DMS 273 (cell line): Measurements from ENCODE around the gene CNOT1.
A peak's percentile ranks its signal among the peaks of the same experiment; 100 is the strongest.
"Not testable (repeated sequence)": the region's sequence is repeated elsewhere in the genome, so short reads cannot be mapped to it uniquely, and the experiment has no call there.

Source experiments
- DNase-seq: peaks from one replicate; lab custom pipeline; 2025; ENCODE audit not compliant: unreplicated experiment; lab: John Stamatoyannopoulos, UW

CNOT1 gene

DNA sequence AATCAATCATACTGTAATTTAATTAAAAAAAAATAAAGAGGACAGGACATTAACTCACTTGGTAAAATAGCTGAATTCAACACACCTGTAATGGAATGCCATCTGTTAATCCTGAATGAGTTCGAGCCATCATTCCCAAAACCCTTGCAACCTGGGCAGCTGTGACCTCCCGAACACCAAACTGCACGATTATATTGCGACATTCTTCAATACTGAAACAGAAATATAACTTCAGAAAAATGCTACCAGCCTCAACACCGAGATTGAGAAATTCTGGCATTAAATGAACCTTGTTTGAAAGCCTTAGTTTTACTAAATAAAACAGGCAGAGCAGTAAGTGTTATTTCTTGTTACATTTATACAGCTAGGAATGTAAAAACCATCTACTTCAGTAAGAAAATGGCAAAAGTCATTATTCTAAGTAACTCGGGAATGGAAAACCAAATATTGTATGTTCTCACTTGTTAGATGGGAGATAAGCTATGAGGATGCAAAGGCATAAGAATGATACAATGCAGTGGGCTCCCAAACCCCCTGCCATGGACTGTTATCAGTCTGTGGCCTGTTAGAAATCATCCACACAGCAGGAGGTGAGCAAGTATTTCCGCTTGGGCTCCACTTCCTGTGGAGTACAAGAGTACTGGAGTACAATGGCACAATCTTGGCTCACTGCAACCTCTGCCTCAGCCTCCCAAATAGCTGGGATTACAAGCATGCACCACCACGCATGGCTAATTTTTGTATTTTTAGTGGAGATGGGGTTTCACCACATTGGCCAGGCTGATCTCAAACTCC lies 46.5 kb downstream of the CNOT1 start:
- no peak for DNase-seq

GRCh38 chr16:58582133-58582532 lies 47.5 kb downstream of the CNOT1 start:
- DNase-seq = no peak

- no peak for DNase-seq
Observed at GRCh38 chr16:58579587-58579986, 50.0 kb downstream of the CNOT1 start.

DNA sequence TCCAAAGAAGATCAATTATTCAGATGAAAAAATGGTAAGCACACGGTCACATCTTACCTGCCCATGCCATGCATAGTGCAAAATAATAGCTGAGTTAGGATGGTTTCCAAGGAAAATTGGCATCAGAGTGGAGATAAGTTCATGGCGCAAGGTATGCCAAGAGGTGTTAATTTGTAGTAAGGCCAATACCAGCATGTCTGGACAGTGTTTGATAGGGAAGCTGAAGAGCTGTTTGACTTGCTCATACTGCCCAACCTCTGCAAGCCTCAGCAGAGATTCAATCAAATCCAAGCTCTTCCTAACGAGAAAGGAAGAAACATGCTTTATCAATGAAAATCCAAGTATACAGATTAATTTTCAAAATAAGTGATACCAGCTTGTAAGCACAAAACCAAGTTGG lies 51.0 kb downstream of the CNOT1 start:
- DNase-seq = no peak

DNA sequence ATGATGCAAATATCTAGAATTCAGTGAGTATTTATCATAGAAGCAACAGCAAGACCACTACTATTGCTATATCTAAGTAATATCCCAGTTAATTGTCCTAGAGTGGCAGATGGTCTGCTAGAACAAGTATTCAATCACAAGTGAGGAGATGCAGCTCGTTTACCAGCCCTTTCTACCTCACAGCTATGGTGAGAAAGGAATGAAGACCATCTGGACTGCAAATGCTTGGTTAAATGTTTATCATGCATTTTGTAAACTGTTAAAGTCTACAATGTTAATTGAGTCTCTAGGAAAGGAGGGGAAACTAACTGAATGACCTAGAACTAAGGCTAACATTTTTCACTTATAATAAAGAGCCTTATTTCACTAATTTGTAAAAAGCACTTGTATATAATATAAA lies 52.5 kb downstream of the CNOT1 start:
- peak; percentile 87 for DNase-seq

- no peak for DNase-seq
Observed at GRCh38 chr16:58574895-58575294, 54.7 kb downstream of the CNOT1 start.

- not testable (repeated sequence) for DNase-seq
Observed at GRCh38 chr16:58565697-58566096, 63.9 kb downstream of the CNOT1 start.

GRCh38 chr16:58563775-58564174 lies 65.9 kb downstream of the CNOT1 start:
- DNase-seq = peak; percentile 15

- DNase-seq = no peak
Observed at GRCh38 chr16:58563235-58563634, 66.4 kb downstream of the CNOT1 start.

DNA sequence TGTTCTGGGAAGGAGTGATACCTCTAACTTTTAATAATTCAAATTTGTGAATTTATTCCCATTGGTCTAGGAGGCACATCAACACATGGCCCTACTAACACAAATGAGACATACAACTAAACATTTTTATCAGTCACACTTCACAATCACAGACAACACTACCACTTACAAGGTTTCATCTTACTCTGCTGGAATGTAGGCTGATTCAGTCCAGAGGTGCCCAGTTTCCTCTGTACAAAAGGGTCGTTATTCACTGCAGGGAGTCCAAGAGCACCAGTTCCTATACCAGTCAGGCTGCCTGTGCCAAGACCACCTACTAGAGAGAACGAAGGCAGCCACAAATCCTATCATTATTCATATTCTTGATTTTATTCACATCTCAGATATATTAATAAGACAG lies 72.9 kb downstream of the CNOT1 start:
- no peak for DNase-seq

- DNase-seq = no peak
Observed at GRCh38 chr16:58551496-58551895, 78.1 kb downstream of the CNOT1 start.

DNA sequence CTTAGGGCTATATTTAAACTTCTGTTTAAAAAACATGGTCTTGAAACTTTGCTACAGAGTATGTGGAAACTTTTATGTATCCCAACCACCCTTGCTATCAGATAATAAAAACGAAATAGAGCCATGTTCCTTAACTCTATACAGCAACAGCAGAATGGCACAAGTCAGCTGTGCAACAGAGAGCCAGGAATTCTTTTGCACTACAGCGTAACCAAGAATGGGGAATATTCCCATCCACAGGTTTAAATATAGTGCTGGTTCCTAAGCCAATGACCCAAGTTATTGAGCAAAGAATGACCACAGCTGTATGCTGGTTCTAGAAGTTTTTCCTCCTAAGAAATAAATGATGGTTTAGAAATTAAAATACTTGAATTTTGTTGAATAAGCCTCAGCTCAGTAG lies 81.2 kb downstream of the CNOT1 start:
- DNase-seq = no peak

DNA sequence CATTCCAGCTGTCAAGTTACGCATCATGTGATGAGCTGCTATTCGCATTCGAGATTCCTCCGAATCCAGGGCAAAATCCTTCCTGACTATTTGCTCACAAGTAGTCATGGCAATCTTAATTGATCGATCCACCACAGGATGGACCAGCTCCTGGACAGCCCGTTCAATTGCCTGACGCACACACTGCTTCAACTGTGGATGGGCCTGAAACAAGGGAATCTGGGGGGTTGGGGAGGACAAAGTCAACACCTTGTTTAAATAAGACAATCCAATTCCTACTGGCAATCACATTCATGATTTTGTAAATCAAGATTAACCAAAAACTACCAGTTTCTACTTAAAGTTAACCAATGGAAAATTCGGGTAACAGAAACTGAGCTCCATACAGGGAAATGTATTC lies 85.9 kb downstream of the CNOT1 start:
- DNase-seq = no peak

DNA sequence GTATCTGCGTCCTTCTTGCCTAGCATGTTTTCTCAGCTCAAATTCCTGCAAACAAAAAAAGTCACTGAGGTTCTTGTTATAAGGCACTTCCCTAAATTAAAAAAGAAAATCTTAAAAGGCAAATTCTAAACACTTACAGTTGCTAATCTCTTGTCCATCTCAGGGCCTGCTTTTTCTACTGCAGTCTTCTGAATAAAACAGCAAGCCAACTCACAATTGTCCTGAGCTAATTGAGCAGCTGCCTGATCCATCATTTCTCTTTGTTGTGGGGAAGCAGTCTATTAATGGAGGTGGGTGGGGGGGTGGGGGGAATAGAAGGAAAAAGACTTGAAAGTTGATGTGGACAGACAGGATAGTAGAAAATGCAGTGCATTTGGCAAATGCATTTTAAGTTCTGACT lies 87.3 kb downstream of the CNOT1 start:
- no peak for DNase-seq

- no peak for DNase-seq
Observed at GRCh38 chr16:58541711-58542110, 87.9 kb downstream of the CNOT1 start.

DNA sequence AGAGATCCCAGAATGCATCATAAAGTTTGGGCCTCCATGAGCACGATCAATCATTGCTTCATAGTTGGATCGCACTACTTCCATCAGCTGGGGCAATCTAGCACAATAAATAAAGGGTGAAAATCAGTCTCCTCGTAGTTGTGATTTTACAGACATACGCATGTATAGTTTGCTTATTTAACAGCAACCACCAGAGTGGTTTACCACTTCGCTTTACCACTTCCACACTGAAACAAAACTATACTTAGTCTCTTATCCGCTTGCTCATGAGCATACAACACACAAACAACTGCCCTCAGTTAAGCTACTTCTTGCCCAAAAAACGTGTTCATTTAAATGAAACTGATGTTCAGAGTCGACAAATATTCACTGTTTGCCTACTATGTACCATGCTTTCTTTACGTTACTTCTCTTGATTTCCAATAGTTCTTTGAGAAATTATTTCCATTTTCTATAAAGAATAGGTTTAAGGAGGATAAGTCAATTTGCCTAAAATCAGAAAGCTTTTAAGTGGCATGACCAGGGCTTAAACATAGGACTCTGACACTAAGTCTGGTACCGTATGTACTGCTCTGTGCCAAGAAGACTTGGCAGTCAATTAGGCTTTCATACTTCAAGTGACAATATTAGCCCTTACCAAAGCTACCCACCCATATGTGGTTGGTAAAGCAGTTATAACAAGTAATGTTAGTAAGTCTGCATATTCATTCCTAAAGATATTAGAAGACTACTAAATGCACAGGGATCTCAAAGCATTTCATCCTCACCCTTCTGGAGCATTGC lies 92.3 kb downstream of the CNOT1 start:
- DNase-seq = no peak

- no peak for DNase-seq
Observed at GRCh38 chr16:58536278-58536677, 93.3 kb downstream of the CNOT1 start.

DNA sequence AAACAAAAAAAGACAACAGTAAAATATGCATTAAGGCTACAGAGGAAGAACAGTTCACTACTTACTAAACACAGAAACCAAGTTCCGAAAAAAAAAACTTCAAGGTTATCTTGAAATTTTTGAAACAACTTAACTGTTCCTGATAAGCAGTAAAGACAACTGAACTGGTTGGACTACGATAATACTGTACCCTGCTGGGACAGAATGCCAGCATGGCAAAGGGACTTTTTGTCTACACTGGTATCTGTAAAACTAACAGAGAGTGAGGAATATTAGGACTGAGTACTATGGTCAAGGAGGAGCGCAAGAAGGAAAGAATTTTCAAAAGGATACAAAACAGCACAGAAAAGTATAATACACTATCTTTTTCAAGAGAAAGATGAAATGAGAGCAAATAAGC lies 94.5 kb downstream of the CNOT1 start:
- no peak for DNase-seq

DNA sequence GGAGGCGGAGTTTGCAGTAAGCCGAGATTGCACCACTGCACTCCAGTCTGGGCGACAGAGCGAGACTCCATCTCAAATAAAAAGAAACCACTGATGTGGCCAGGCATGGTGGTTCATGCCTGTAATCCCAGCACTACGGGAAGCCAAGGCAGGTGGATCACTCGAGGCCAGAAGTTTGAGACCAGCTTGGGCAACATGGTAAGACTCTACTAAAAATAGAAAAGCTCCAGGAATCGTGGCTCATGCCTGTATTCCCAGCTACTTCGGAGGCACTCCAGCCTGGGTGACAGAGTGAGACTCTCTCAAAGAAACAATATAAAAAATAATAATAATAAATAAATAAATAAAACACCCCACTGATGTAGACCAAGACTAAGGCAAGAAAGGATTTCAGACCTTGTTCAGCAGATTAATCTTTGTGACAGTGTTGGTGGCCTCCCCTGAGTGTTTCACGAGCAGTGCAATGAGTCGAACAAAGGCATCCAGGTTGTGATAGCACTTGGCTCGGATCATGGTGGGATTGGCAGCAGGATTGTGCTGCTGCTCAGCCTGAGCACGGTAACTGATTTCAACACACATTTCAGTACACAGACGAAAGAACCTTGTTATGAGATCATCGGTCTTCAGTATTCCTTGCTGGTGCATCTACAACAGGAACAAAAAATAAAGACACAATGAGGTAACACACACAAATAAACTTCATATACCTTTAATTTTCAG lies 95.7 kb downstream of the CNOT1 start:
- no peak for DNase-seq

- DNase-seq = no peak
Observed at GRCh38 chr16:58532414-58532813, 97.2 kb downstream of the CNOT1 start.

- no peak for DNase-seq
Observed at GRCh38 chr16:58530179-58530578, 99.4 kb downstream of the CNOT1 start.

- DNase-seq = no peak
Observed at GRCh38 chr16:58519707-58520106, 109.9 kb downstream of the CNOT1 start.
